ENCODE results near the gene PEMT. TPM values are rescaled to one million over a fixed set of nuclear protein-coding genes. Genes with fewer than 3 reads are reported as not detected.

Gene PEMT
- total and polyA plus RNA-seq, 2 of the 8 experiments (the other 6 are each of a cell fraction or from before 2014, with no cell fraction given), result 42.0 to 118 TPM

DNA sequence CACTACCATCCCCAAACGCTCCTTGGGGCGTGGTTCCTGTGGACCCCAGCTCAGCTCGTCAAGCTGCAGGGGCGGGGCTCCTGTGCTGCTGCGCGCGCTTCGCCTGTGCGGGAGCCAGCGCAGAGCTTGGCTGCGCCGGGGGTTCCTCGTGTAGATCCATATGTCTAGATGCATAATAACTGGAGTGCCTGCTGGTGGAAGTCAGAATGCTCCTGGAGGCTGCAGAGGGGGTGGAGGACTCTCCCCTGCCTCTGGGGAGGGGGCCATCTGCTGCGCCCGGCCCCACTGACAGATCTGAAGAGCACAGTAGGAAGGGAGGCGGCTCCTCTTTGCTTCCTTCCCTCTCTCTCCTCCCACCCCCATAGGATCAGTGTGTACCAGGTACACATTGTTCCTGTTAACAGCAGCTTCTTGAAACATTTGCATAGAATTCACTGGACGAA is 99.9 kb downstream of the PEMT start:
- H2BK20ac ChIP-seq (ENCODE audit: low read length), result no peak overlapping the region
- H3K9ac ChIP-seq (replicated peaks in 1 of 4; ENCODE audit: extremely low read depth in 1 of 4, low read depth in 3 of 4, low read length in 3 of 4), result no peak overlapping the region
- FAIRE-seq (no peak), DNase-seq (ENCODE audit: low read depth in 1 of 2, low spot score in 2 of 2) (no peak)
- peaks cover 21 to 22% of the 10 kb centered on the region in 2 experiments for H4K20me1 ChIP-seq (replicated peaks in 1 of 2; ENCODE audit: control insufficient read depth in 1 of 2, insufficient read depth in 2 of 2, low read length in 2 of 2)
- no peak overlapping the region for H3K23ac ChIP-seq (ENCODE audit: insufficient read length)
- no peak overlapping the region for H3K14ac ChIP-seq (ENCODE audit: insufficient read length)
- TF ChIP-seq SIRT6 (IDR thresholded peaks at IDR 0.05; ENCODE audit: low read length), result no peak
- TF ChIP-seq HDAC2 (IDR thresholded peaks at IDR 0.05; ENCODE audit: borderline replicate concordance in 1 of 2, low read depth in 2 of 2, low read length in 2 of 2), result no peak
- TF ChIP-seq, protein P1, sequence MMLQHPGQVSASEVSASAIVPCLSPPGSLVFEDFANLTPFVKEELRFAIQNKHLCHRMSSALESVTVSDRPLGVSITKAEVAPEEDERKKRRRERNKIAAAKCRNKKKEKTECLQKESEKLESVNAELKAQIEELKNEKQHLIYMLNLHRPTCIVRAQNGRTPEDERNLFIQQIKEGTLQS (IDR thresholded peaks at IDR 0.05; ENCODE audit: insufficient read depth, low read depth, low read length), result no peak
- no peak overlapping the region for H2BK12ac ChIP-seq (ENCODE audit: low read depth, low read length)
- H3K56ac ChIP-seq (replicated peaks; ENCODE audit: insufficient read length, low read depth, low read length), result no peak overlapping the region
- no peak overlapping the region for H4K91ac ChIP-seq (replicated peaks; ENCODE audit: insufficient read length, low read length)
- H3K4me2 ChIP-seq (ENCODE audit: insufficient read depth in 1 of 2, low read depth in 2 of 2, low read length in 2 of 2), result no peak overlapping the region
- no peak overlapping the region for H2AK5ac ChIP-seq (ENCODE audit: low read depth, low read length)
- H3K79me1 ChIP-seq (ENCODE audit: low read depth, low read length), result peaks cover 2% of the 10 kb centered on the region
- ChIA-PET POLR2A (ENCODE audit: partially characterized antibody) (interaction anchor here (0.7 to 1.9 kb wide), 5 partner anchors 13 to 184 kb away, joined by 3 to 5 read pairs (median 3); no protein-coding TSS in a partner anchor), CTCF (ENCODE audit: partially characterized antibody) (interaction anchor here (1.0 to 4.4 kb wide), 10 partner anchors 9 to 150 kb away, joined by 3 to 38 read pairs (median 5); no protein-coding TSS in a partner anchor)
- no peak overlapping the region for H4K5ac ChIP-seq (ENCODE audit: insufficient read length, low read depth, low read length)
- H3K4me3 ChIP-seq (ENCODE audit: extremely low read depth in 1 of 4, insufficient read depth in 2 of 4, low read depth in 3 of 4, low read length in 4 of 4), result no peak overlapping the region
- H2AFZ ChIP-seq (ENCODE audit: low read length), result no peak overlapping the region
- H2BK120ac ChIP-seq (replicated peaks; ENCODE audit: low read depth, low read length), result no peak overlapping the region
- peaks cover 3 to 20% (median 17%) of the 10 kb centered on the region in 4 experiments; a peak in 7 of 8 replicates for H3K36me3 ChIP-seq (ENCODE audit: control insufficient read depth in 2 of 4, insufficient read depth in 4 of 4, low read length in 3 of 4)
- no peak overlapping the region for H2BK5ac ChIP-seq (ENCODE audit: low read depth, low read length)
- H2BK15ac ChIP-seq (ENCODE audit: low read length), result no peak overlapping the region
- peaks cover 20% of the 10 kb centered on the region; the same call in 1 of the 2 replicates for H3K23me2 ChIP-seq (ENCODE audit: low read depth, low read length)
- 95% methylated on average over 17 of the region's 17 CpGs; no CpG with 5 or more reads in 1 of the 2 experiments for WGBS, 2 experiments (ENCODE audit: extremely low coverage in 1 of 2, insufficient coverage in 1 of 2, insufficient read length in 1 of 2, insufficient replicate concordance in 2 of 2, low coverage in 1 of 2, low lambda C conversion rate in 2 of 2, missing lambda C conversion rate in 1 of 2)
- peaks cover 5 to 23% (median 16%) of the 10 kb centered on the region in 4 experiments for H3K4me1 ChIP-seq (replicated peaks in 1 of 4; ENCODE audit: control insufficient read depth in 3 of 4, insufficient read depth in 4 of 4, low read length in 3 of 4)
- H3K27me3 ChIP-seq (replicated peaks in 1 of 4; ENCODE audit: control insufficient read depth in 3 of 4, extremely low read depth in 1 of 4, insufficient read depth in 3 of 4, low read length in 3 of 4), result peaks cover 14 to 26% (median 22%) of the 10 kb centered on the region in 4 experiments; a peak in 6 of 7 replicates
- no peak overlapping the region for H3K18ac ChIP-seq (ENCODE audit: extremely low read depth, low read length)
- H4K8ac ChIP-seq (ENCODE audit: extremely low read depth, insufficient read depth, low read length), result no peak overlapping the region
- H3K9me3 ChIP-seq (ENCODE audit: insufficient read depth in 2 of 2, low read depth in 1 of 2, low read length in 1 of 2), result no peaks in the 10 kb centered on the region
- H3K4ac ChIP-seq (replicated peaks; ENCODE audit: insufficient read length, low read depth, low read length), result no peak overlapping the region
- H3K27ac ChIP-seq (ENCODE audit: low read depth, low read length), result no peak overlapping the region
- H3K79me2 ChIP-seq (ENCODE audit: control insufficient read depth in 1 of 2, insufficient read depth in 2 of 2, low read length in 2 of 2), result peaks cover 0 to 2% of the 10 kb centered on the region in 2 experiments; a peak in 1 of 4 replicates

Data from H1 (cell line).